Dermis microvascular lymphatic vessel endothelial cell (primary cell): Measurements from ENCODE around the gene TCF12. TPM values are rescaled to one million over a fixed set of nuclear protein-coding genes. Genes with fewer than 3 reads are reported as not detected.

Experiments used
- DNase-seq, 2 donors: peaks; one replicate each; pipeline versions ENCODE4 v3.0.0 to v3.0.0-alpha.2; 2010; ENCODE audit warnings: low read depth in 2 of 2
- total RNA-seq: library from RNA; depleted of rRNA; stranded (reverse); fragments of >200 nt; gene quantifications from 2 replicates; pipeline ENCODE4 v1.2.1, GENCODE V29; 2014

Gene TCF12
- total RNA-seq: 56.9 and 88.9 TPM in 2 replicates

DNA sequence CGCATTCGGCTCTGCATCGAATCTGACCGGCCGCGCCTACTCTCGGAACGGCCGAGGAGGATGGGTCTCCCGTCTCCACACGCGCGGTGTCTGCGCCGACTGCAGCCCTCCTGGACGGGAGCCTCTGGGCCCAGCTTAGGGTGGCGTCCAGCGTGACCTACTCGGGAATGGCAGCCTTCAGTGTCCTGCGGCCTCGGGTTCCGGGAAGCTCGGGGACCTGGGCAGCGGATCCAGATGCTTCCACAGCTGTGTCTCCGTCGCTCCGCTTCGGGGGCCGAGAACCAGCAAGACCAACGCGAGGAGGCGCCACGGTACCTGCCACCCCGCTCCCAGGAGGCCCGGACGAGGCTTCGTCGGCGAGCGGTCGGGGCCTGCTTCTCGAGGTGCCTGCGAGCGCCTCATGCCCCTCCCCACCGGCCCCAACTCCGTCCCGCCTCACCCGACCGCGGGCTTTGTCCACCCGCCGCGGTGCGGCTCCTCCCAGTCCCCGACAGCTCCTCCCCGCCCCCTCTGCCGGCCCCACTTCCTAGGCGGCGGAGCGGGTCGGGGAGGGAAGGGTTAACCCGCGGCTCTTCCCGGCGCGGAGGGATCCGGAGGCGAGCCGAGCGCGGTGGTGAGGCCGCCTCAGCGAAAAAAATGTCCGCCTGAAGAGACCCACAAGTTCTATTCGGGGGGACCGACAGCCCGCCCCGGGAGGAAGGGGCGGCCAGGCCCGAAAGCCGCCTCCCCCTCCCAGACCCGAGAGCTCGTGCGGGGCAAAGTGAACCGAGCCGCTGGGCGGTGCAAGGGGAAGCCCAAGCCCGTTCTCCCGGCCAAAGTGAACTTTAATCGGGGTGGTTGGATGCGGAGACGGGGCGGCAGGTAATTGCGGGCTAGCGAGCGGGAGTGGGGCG lies at the start of gene TCF12:
TCF12 (plus strand) TSS at position 599 of the 893 bp plus-strand sequence. CDS start 1,270 bp downstream, outside the sequence.
- DNase-seq: peak; percentile 85 to 95

DNA sequence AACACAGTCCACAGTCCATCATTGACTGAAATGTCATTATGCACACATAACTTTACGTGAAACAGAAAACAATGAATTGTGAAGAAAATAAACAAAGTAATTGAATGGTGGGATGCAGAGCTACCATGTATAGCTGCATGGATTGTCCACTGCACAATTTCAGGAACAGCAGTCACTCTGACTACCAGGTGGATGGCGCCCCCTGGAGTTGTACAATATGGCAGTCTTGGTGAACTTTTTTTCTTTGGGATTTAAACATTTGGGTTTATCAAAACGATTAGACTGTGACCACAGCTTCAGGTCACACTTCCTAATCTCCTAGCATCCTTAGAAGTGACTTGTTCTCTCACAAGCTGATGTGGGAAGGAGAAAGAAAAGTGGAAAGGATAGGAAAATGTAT lies 48.9 kb upstream of the TCF12 start:
- peak in 1 of 2 donors; percentile 58 for DNase-seq

DNA sequence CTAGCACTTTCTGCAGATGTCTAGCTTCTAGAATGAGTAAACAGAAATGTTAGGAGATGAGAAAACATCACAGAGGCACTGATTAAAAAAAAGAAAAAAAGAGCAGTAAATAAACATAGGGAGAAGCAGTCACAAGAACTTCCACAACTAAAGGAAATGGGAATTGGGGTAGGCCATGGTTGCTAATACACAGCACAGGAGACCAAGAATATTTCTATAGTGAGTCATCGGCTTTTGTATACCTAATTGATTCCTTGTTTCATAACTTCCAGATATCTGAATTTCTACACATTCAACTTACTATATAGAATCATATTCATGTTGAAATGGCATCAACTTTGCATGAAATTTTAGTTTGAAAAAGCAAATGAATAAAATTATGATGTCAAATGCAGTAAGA lies 47.3 kb upstream of the TCF12 start:
- peak; percentile 67 to 86 for DNase-seq

GRCh38 chr15:56871867-56872266 lies 46.6 kb upstream of the TCF12 start:
- no peak for DNase-seq

DNA sequence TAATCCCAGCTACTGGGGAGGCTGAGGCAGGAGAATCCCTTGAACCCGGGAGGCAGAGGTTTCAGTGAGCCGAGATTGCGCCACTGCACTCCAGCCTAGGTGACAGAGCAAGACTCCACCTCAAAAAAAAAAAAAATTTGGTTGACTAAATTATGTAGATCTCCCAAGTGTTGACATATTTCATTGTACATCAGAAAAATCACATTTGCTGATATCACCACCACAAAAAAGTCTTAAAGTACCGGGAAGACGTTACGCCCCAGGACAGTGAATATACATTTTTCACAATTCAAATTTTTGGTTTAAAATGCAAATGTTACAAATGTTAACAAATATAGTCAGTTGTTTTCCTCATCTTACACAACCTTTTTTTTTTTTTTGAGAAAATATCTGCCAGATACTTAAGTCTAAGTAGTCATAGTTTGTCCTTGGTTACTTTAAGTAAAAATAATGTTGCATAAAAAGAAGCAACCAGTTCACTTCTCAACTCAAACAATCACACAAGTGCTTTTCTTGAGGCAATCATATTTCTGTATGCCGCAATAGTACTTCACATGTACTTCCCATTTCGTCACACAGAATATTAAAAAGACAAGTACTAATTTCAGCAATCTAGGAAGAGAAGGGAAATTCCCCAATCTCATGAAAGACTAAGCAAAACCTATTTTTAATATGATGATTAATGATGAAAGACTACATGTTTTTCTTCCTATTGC lies 41.0 kb upstream of the TCF12 start:
- no peak for DNase-seq

DNA sequence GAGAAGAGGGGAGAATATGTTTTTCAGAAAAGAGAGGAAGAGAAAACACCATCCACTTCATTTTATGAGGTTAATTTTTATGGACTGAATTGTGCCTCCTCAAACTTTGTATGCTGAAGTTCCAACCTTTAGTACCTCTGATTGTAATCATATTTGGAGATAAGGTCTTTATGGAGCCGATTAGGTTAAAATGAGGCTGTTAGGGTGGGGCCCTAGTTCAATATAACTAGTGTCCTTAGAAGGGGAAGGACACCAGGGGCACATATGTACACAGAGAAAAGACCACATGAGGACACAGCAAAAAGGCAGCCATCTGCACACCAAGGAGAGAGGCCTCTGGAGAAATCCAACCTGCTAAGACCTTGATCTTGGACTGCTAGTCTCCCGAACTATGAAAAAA lies 38.9 kb upstream of the TCF12 start:
- no peak for DNase-seq

DNA sequence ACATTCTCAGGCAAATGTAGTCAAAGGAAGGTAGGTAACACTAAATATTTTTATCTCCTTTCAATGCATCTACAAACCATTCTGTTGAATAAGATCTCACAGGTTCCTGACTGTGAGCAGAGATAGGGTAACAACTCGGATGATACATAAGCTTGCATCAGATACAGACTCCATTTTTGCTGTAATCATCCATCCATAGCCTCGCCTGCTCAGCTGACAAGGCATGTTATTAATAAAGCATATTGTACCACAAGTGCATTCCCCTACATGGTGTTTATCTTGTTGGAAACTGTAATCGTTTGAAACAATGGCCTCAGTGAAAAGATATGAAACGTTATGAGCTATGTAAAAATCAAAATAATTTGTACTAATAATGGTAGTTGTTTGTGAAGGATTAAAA lies 35.4 kb upstream of the TCF12 start:
- DNase-seq: no peak

DNA sequence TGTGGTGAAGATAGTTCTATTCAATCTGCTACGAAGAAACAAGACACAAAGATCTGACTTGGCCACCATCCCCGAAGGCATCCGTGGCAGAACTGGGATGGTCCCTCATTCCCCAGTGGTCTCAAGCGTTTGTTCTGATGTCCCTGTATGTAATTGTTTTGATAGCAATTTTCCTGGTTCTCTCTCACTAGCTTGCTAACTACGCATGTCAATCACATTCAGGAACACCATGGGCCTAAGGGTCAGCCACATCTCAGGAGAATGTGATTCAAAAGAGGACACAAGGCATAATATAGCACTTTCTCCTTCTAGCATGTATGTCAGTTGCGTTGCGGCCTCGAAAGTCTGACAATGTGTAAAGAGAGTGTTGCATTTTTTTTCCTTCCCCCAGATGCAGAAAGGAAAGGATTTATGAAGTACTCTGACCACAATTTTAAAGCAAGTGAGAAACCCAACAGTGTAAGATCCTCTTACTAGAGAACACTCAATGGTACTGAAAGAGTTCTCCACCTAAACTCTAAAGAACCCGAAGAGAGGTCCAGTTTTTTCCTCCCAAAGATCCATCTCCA lies 32.0 kb upstream of the TCF12 start:
- DNase-seq: peak in 1 of 2 donors; percentile 12

GRCh38 chr15:56886932-56887781 lies 31.3 kb upstream of the TCF12 start:
- peak; percentile 79 to 94 for DNase-seq

- DNase-seq: no peak
Observed at GRCh38 chr15:56887782-56888438, 30.5 kb upstream of the TCF12 start.

GRCh38 chr15:56890038-56890437 lies 28.4 kb upstream of the TCF12 start:
- DNase-seq: no peak

DNA sequence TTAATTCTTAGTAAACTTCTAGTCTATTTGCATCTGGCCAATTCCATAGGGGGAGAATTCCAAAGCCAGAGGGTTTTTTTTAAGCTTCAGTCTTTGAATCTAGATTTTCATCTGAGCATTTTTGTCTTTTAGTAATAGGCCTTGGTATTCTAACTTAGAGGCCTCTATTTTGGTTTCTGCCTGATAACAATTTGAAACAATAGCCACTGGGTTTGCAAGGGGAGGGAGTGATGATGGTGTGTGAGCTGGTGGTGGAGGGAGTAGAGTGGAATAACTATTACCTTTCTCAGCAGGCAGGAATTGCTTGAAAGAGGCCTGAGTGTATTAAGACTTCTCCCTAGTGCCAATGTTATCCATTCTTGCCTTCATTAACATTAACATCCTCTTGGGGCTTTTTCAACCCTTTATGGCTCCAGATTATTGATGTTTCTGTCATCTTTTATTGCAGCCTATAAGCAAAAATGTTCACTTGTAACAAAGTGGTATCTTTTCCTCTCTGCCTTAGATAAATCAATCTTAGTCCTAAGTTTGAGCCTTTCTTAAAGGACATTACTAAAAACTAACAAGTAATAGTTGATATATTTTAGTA lies 26.5 kb upstream of the TCF12 start:
- no peak for DNase-seq

DNA sequence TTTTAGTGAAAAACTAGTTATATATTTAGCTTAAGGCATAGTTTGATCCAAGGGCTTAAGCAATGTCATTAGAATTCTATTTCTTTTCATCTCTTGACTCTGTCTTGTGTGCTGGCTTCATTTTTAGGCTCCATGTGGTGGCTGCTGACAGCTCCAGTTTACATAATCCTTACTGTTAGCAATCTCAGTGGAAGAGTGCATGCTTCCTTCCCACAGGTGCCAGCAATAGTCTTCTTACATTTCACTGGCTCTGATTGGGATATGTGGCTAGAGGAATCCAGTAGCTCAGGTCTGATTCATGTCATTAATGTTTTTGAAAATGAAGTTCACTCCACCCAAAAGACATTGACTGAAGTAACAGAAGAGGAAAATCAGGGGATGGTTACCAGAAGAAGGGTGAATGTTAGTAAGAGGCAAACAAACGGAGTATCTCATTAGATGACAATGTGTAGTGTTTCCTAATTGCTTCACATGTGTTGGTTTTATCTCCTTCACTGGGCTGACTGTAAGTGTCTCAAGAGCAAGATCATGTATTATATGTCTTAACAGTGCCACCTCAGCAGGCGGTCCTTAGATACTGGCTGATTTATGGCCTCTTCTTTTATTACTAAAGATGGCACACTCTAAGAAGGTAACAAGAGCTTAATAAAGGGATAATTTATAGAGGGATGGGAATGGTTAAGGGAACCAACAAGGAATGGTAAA lies 25.6 kb upstream of the TCF12 start:
- DNase-seq: no peak

- no peak for DNase-seq
Observed at GRCh38 chr15:56893364-56893678, 25.1 kb upstream of the TCF12 start.

DNA sequence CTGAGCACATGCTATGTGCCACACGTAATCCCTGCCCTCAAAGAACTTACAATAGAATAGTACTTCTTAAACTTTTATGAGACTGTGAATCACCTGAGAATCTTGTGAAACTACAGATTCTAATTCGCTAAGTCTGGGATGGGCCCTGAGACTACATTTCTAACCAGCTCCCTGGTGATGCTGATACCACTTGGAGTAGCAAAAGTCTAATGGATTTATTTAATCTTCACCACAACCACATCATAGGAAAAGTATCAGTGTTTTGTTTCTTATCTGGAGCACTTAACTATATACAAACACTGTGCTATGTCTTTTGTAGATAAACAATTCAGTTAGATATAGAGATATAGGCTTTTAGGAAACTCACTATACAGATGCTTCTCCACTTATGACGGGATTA lies 23.8 kb upstream of the TCF12 start:
- no peak for DNase-seq

DNA sequence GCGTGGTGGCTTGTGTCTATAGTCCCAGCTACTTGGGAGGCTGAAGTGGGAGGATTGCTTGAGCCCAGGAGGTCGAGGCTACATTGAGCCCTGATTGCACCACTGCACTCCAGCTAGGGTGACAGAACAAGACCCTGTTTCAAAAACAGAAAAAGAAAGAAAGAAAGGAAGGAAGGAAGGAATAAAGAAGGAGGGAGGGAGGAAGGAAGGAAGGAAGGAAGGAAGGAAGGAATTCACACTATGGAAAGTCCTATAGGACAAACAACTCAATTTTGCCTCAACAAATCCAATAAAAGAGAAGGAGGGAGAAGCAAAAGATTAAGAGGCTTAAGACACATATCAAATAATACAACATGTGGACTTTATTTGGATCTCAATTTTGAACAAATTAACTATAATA lies 16.5 kb upstream of the TCF12 start:
- no peak for DNase-seq

DNA sequence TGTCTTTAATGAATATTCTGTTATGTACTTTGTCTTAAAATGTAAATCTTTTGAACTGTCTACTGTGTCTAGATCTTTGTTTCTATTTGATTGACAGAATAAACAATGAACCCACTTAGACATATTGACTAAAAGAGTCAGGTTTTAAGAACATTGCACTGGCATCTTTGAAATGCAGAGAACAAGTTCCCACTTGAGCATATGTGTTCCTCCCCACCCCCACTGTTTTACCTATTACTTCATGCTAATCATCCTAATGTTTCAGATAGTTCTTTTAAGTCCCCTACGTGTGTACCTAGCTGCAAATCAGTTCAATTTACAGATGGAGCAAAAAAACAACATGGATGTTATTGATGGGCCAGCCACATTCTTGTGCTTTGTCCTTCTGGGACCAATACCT lies 11.7 kb upstream of the TCF12 start:
- no peak for DNase-seq

GRCh38 chr15:56910801-56911200 lies 7.6 kb upstream of the TCF12 start:
- no peak for DNase-seq

- DNase-seq: peak in 1 of 2 donors; percentile 50
Observed at GRCh38 chr15:56913241-56913640, 5.2 kb upstream of the TCF12 start.

DNA sequence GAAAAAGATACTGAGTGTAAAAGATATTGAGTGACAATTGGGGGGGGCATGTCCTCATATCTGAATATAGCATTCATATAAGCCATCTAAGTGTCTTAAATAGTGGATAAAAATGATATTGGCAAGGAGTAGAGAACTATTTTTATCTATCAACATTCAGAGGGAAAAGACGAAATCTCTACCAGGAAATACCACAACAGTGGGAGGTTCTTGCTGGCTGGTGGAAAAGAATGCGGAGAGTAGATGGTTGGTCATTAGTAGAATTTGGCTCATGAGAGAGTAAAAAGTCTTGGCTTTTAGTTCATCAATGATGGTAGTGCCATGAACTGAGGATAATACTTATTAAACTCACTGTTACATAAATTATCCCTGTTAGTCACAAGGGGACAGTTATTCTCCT lies 4.8 kb upstream of the TCF12 start:
- DNase-seq: peak in 1 of 2 donors; percentile 54
